Stimulated activated CD4-positive, alpha-beta T cell treated with anti-CD3 and anti-CD28 coated beads, TNF-alpha, amount 100 ng/mL, for 24 hours (primary cell): ENCODE data around the gene RAB3IL1.

Experiments
- DNase-seq, 3 experiments: peaks; one replicate each; pipeline ENCODE4 v3.0.0-alpha.2; 2020; ENCODE audit warnings: low read depth in 3 of 3

Gene RAB3IL1

DNA sequence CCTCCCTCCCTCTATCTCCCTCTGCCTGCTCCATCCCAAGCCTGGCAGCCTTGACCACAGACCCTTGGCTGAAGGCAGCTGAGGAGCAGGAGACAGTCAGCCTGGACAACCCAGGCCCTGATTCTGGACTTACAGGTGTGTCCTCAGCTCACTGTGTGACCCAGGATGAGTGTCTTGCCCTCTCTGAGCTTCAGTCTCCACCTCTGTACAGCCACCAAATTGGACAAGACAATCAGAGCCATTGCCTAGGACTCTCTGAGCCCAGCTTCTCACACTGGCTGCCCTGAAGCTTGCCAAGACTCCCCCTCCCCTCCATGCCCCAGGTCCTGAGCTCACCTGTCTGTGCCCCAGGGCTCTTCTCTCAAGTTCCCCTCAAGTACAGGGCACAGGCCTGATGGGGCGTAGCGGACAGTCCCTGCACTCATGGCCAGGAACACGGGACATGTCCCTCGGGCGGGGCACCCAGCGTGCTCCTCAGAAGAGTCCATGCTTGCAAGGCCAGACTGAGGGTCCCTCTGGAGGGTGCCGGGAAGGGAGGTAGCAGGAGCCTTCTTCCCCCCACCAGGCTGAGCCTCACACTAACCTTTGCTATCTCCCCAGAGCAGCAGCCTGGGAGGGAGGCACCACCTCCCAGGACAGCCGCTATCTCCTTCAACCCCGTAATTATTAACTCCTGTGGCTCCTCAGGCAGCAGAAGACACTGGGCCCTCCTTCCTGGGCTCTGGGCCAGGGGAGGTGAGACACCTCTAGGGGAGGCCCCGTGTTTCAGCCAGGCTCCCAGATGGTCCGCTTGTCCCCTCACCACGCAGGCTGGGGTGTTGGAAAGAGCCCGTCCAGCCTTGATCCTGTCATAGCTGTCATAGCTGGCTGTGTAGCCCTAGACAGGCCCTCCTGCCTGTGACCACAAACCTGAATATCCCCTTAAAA lies 2.6 kb upstream of the RAB3IL1 start:
- no peak for DNase-seq

DNA sequence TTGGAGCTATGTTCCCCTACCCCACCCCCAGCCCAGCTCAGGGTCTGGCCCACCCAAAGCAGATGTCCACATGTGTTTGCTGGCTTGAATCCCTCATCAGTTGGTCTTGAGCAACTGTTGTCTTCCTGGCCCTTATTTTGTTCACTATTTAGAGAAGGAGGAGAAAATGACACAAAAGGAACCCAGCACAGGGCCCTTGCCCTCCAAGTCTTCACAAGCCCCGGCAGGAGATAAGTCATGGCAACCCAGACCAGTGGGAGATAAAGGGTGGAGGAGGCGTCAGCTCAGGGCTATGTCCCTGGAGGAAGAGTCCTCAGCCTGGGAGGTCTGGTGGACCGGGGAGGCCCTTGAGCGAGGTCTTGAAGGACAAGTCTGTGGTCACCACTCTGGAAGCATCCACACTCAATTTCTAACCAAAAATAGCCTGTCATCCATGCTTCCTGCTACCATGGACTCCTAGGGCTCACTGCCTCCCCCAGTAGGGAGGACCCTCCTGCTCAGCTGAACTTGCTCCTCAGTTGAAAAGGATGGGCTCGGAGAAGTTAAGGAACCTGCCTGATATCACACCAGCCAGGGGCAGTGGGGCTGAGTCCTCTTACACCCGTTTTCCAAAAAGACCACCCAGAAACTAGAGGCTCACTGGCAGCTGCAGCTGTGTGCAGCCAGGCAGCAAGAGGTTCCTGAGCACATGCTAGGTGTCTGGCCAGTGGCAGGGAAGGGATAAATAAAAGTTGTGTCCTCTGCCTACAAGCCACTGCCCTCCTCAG lies 1.8 kb upstream of the RAB3IL1 start:
- no peak for DNase-seq

DNA sequence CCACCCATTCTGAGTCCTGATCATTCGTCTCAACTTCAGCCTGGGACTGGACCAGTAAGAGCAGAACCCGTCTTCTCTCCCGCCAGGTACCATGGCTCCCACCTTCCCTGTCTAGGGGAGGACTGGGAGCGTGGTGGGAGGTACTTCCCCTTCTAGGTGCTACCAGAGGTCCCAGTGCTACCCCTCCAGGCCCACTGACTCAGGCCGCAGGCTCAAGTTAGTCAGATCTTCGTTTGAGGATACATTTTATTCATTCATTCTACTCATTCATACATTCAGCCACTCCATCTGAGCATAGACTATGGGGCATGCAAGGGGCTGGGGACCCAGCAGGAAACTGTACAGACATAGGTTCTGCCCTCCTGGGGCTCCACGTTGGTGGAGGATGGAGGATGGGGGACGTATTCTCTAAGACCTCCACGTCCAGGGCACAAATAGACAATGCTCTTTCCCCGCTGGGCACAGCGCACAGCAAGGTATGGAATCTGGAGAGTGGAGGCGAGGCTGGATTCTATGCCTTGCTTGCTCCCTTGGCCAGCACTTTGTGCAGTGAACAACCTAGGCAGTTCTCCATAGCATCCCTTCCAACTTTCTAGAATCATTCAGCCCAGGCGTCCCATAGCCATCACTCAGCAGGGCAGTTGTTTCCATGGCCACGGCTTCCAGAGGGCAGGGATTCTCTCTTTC lies 1.0 kb upstream of the RAB3IL1 start:
- no peak for DNase-seq

DNA sequence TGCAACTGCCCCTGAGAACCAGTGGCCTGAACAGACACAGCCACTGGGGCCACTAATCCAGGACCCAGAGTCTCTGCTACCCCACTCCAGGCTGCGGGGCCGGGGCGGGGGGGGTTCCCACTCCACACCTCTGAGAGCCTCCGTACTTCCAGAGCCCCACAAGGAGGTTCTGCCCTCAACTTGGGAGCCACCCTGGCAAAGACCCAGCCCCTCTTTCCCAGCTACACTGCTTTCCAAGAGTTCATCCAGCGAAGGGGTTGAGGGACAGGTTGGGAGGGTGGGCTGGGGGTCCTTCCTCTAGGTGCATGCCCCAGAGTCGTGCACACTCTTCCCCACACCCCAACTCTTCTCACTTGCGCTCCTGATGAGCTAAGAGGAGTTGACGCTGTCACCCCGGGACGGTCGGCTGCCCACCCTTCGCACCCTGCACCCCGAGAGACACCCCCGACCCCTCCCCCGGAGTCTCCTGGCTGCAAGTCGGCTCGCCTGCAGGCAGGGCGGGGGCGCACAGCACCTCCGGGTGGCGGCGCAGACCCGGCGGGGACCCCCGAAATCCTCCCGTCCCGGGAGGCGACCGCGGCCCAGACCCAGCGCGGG lies 531 bp downstream of the RAB3IL1 start:
- no peak for DNase-seq

DNA sequence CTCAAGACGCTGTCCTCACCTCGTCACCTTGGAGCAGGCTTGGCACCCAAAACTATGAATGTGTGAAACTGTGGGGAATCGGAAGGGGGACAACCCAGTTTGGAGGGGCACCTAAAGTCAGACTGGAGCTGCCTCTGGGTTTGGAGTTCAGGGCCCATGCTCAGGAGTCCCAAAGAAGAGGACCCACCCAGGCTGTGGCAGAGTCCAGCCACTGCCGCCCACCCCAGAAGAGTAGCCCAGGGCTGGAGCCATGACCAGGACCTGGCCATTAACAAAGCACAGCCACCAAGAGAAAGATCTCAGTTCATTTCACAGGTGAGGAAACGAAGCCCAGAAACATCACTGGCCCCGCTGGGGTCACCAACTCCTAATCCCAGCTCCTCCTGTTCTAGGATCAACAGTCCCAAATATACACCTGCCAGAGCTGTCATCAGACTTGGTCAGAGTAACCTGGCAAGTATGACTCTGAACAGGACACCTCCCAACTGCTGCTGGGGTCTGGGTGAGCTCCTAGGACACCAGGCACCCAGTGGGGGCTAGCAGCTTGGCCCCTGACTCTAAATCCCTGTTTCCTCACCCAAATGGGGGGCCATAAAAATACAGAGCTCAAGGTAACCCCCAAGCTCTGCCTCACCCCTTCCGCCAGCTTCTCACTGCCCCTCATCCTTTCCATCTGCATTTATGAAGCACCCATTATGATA lies 2.7 kb downstream of the RAB3IL1 start:
- DNase-seq: no peak

DNA sequence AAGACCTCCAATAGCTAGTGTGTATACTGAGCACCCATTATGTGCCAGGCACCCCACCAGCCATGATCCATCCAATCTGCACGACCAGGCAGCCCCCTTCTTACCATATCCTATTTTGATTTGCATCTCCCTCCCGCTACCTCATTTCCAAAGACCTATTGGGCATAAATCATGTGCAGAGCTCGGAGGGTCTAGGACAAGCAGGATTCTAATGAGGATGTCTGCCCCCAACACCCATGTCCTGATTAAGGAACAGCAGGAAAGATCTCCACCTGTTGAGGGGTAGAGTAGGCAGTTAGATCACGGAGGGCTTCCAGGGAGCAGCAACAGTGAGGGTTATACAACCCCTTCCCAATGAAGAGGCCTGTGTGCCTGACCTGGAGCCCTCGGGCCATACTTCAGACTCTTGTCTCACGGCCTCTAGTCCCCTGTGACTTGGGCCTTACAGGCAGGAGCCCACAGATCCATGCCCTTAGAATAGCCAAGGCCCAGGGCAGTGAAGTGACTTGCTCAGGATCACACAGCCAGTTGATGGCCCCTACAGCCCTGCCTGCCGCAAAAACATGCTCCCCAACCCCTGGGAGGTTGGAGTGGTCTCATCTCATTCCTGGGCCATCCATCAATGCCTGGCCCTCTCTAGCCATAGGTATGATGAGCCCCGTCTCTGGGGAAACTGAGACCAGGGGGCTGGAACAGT lies 3.5 kb downstream of the RAB3IL1 start:
- DNase-seq: no peak

DNA sequence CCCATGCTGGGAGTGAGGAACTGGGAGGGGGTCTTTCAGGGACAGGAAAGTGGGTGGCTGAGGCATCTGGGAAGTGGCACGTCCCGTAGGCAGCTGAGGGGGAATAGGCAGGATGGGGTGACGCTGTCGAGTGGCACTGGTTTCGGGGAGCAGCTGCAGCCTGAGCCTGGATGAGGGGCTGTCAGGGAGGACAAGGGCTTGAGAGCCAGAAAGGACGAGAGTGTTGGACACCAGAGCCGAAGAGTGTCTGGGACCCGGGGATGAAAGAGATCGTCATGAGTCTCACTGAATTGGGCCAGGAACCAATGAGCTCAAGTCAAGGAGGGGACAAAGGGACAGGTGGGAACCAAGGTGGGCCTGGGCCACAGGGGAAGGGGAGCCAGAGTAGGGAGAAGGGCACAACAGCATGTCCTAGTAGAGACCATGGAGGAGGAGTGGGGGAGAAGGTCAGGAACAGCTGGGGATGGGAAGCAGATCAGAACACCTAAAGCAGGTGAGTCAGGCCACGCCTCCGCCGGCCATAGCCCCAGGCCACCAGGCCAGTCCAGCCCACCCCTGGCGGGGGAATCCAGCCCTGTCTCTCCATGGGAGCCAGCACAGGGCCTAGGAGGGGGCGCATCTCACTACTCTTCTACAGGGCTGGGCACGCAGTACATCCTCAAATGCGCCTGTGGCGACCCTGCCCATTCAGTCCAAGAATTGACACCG lies 4.2 kb downstream of the RAB3IL1 start:
- no peak for DNase-seq

DNA sequence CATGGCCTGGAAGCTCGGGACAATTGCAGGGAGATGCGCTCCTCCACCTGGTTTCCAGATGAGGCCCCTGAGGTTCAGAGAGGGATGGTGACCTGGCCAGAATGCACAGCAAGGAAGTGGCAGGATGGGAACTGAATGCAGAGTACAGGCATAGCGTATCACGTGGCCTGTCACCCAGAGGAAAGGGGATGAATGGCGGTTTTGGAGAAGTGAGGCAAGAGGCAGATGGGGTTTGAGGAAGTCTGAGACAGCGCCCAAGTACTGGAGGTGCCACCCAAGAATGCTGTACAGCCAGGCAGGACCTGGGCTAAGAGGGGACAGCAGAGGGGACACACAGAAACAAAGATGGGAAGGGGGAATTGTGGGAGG lies 4.9 kb downstream of the RAB3IL1 start:
- DNase-seq: no peak

DNA sequence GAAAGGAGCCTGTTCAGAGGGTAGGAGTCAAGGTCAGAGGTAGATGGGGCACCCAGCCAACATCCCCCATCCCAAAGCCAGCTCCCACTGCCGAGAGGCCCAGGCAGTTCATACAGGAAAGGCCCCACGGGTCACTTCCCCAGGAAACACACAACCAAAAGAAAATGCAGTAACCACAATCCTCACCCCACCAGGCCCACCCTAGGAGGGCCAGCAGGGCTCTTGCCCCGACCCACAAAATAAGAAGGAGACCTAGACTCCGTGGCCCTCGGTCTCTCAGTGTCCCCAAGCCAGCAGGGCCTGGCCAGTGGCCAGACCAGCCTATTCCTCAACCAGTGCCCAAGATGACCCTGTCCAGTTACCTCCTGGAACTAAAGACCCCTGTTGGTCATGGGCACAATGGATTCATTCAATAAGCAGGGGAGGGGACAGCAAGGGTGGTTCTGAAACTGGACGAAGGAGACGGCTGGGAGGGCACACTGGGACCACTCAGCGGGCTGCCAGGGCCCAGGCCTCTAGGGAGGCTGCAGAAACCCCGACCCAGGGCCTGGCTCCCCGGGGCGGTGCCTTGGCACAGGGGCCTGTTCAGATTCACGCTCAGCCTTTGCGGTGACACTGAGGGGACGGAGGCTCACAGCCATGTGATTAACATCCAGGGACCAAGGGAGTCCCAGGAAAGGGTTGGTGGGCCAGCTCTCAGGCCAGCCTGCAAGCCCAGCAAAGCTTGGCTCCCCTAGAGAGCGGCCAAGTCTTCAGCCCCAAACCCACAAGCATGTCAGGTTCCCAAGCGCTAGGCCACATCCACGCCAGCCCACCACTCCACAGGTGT lies 5.5 kb downstream of the RAB3IL1 start:
- DNase-seq: no peak

DNA sequence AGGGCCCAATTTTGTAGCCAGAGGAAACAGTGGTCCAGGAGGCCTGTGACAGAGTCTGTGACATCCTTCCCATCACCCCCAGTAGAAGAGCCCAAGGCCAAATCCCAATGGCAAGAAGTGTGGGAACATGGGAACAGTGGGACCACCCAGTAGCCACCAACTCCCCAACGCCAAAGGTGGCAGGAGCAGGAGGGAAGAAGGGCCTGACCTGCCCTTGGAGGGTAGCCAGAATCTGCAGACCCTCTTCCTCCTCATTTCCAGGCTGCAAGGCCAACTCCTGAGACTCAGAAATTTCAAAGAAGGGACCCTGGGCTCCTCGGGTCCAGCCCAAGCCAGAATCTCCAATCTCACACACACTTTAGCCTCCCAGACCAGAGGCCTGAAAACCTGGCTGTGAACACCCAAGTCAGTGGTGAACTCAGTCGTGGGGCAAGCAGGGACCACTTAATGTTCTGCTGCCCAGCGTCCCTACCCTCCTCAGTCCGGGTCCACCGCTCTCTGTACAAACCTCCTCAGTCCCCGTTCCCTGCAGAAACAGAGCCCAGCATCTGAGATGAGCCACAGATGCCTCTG lies 6.2 kb downstream of the RAB3IL1 start:
- DNase-seq: no peak

DNA sequence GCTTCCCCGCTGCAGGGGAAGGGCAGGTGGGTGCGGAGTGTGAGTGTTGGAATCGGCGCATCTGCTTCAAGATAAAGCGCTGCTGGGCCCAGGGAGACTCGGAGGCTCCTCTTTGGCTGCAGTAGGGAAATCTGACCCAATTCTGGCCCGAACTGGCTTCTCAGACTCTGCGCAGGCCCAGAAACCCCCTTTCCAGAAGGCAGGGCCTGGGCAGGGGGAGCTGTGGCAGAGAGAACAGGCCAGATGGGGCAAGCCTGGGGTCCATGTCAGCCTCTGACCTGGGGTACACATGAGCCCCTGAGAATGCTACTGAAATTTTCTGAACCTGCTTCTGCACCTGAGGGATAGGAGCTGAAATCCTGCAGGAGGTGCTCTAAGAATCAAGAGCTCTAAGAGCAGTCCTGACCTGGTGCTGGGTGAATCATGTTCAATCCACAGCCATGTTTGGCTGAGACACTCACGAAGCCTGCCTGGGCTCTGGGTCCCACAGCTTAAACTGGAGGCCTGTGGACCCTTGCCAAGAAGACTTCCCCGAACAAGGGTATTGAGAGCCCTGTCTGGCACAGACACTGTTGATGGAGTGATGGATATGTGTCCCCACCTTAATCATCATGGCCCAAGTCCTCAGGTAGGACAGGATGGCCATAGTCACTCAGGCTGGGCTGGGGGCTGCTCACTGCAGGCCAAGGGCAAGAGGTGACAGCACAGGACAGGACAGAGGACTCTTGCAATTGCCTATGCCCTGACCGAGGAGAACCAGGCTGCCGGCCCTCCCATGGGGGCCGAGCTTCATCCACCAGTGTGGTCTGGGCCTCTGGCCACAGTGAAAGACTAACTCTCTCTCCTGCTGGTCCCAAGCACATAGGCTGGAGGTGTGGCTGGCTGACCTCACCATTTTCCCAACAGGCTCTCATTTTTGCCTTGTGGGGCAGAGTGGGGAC lies 6.9 kb downstream of the RAB3IL1 start:
- DNase-seq: no peak

DNA sequence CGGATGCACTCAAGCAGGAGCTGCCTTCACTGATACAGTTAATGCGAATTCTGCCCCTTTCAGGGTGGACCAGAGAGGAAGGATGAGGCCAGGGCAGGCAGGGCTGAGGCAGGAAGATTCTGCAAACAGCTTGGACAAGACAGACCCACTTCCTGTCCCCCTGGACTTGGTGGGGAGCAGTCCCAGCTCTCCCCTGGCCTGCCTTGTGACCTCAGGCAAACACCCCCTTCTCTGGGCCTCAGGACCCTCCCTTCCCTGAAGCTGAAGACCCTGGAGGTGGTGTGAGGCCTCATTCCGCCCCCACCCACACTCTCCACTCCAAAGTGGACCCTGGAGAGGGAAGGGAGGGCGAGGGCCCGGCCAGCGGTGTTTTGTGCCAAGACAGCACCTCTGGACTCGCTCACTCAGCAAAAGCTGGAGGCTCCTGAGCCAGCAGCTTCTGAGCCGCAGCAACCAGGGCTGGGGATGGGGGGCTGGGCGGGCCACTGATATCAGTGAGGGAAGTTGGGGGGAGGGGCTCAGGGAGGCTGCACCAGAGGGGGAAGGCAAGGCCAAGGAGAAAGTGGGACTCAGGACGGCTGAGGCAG lies 8.5 kb downstream of the RAB3IL1 start:
- DNase-seq: no peak

DNA sequence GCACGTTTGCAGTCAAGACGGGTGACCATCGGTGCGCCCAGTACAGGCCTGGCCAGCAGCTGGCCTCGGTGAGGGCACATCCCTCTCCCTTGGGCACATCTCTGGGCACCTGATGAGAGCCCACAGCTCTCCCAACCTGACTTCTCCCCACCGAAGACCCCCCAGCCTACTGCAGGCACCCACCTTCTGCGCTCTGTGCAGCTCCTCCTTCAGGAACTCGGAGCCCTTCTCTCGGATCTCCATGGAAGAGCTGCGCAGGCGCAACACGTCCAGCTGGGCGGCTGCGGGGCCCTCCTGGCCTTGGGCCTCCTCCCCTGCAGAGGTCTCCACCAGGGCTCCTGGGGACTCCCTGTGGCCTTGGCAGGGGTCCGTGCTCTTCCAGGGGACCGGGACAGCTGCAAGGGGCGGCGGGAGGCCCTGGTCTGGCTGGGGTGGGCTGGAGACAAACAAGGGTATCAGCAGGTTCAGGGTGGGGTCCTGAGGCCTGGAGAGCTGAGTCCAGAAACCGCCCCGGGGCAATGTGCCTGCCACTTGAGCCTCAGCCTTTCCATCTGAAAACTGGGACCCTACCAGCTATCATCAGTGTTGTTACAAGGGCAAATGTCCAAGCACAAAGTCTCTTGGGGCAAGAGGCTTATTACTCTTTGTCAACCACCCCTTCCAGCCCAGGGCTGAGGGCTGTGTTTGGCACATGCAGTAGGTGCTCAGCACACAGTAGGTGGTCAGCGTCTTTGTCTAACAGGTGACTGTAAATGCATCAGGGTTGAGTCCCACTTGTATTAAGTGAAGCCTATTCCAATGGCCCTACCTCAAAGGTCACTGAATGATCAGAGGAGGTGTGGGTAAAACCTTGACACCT lies 9.3 kb downstream of the RAB3IL1 start:
- no peak for DNase-seq

DNA sequence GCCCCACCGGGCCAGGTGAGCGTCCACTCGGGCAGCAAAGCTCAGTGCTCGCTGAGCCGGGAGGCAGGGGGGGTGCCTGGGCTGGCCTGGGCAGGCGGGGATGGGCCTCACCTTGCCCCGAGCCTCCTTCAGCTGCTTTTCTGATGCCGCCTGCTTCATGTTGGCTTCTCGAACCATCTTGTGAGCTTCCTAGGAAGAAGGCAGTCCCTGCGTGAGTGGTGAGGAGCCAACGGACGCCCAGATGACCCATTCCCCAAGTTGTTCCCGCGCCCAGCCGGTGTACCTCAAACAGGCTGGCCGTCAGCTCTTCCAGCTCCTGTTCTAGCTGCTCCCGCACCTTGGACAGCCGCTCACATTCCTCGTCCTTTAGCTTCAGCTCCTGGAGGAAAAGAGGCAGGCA lies 10.1 kb downstream of the RAB3IL1 start:
- DNase-seq: no peak

DNA sequence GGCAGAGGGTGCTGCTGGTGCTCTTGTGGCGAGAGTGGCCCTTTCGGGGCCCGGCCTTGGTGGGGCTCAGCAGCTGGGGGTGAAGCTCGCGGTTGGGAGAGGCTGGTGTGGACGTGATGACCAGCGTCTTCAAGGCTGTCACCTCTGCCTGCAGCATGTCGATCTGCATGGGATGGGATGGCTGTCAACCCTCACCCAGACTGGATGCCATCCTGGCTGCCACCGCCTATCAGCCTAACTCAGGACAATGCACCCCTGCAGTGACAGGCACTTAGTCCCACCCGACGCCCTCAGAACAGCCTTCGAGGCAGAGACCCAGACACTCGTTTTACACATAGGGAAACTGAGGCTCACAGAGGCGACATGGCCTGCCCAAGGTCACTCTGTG lies 10.8 kb downstream of the RAB3IL1 start:
- DNase-seq: no peak

DNA sequence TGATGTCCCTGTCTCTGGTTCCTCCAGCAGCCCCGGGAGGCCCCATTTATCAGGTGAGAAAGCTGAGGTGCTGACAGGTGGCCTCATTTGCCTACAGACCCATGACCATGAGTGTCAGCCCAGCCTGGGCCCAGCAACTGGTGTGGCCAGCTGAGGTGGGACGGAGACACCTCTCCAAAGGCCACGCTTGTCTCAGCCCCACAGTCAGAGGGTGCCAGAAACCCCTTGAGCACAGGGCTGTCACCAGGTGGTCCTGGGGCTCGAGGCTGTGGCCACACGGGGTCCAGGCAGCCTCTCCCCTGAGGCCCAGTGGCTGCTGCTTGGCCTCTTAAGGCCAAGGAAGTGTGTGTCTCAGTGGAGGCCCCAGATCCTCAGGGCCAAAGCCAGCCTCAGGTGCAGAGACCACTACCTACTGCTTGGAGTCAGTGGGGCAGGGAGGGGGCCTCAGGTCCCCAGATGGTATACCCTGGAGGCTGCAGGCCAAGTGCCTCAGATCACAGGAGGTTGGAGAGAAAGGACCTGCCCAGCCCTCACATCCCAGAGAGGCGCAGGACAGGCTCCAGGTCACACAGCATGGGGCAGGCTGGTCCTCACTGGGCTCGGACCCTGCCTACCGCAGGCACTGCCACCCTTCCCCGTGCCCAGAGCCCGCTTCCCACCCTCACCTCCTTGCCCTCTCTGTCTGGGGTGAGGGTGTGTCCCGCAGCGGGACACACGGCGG lies 11.4 kb downstream of the RAB3IL1 start:
- no peak for DNase-seq
